ENCODE measurements around the gene PRX. TPM values are rescaled to one million over a fixed set of nuclear protein-coding genes. Genes with fewer than 3 reads are reported as not detected.

The PRX gene
- total RNA-seq, 6 experiments from 2014 or later, result 0.37 to 0.99 (median 0.60) TPM

DNA sequence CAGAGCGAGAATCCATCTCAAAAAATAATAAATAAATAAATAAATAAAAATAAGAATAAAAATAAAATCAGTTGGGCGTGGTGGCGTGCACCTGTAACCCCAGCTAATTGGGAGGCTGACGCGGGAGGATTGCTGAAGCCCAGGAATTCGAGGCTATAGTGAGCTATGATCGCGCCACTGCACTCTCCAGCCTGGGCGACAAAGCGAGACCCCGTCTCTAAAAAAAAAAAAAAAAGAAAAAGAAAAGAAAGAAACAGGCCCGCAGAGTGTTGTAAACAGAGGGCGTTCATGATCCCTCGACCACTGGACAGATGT, 7.2 kb upstream of the PRX start:
- no peaks in the 10 kb centered on the region for H3K9me3 ChIP-seq
- TF ChIP-seq, protein P1, sequence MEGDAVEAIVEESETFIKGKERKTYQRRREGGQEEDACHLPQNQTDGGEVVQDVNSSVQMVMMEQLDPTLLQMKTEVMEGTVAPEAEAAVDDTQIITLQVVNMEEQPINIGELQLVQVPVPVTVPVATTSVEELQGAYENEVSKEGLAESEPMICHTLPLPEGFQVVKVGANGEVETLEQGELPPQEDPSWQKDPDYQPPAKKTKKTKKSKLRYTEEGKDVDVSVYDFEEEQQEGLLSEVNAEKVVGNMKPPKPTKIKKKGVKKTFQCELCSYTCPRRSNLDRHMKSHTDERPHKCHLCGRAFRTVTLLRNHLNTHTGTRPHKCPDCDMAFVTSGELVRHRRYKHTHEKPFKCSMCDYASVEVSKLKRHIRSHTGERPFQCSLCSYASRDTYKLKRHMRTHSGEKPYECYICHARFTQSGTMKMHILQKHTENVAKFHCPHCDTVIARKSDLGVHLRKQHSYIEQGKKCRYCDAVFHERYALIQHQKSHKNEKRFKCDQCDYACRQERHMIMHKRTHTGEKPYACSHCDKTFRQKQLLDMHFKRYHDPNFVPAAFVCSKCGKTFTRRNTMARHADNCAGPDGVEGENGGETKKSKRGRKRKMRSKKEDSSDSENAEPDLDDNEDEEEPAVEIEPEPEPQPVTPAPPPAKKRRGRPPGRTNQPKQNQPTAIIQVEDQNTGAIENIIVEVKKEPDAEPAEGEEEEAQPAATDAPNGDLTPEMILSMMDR (IDR thresholded peaks at IDR 0.05), result no peak
- TF ChIP-seq POLR2A (IDR thresholded peaks at IDR 0.05), result no peak
- peak overlapping the region; percentile 92 to 94 (median 93) for H3K27ac ChIP-seq
- ATAC-seq (no peak), DNase-seq (no peak)
- H3K4me3 ChIP-seq, result peak overlapping the region; percentile 46 to 66 (median 61)
- H3K27me3 ChIP-seq, result no peaks in the 10 kb centered on the region
- WGBS (ENCODE audit: insufficient coverage, low coverage, low lambda C conversion rate, missing lambda C conversion rate), result 63% methylated on average over 9 of the region's 14 CpGs
- peaks cover 0 to 12% (median 4%) of the 10 kb centered on the region in 4 donors for H3K36me3 ChIP-seq
- intact Hi-C loops (cut with DNase I), result no loop called here
- peaks cover 0 to 17% (median 0%) of the 10 kb centered on the region in 4 donors for H3K4me1 ChIP-seq

DNA sequence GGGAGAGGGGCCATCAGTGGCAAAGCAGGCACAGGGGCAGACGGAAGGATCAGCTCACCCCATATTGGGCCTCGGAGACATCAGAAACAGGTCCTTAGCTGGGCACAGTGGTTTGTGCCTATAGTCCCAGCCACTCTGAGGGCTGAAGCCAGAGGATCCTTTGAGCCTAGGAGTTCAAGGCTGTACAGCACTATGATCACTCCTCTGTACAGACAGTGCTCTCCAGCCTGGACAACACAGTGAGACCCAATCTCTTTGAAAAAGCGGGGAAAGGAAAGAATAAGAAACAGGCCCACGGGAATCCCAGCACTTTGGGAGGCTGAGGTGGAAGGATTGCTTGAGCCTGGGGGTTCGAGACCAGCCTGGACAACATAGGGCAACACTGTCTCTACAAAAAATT, 6.6 kb upstream of the PRX start:
- H3K4me1 ChIP-seq, result peaks cover 0 to 17% (median 0%) of the 10 kb centered on the region in 4 donors
- H3K4me3 ChIP-seq, result no peak overlapping the region
- peaks cover 0 to 12% (median 4%) of the 10 kb centered on the region in 4 donors for H3K36me3 ChIP-seq
- no peak overlapping the region for H3K27ac ChIP-seq
- no peak for DNase-seq
- ATAC-seq, result no peak
- intact Hi-C loops (cut with DNase I), result no loop called here
- TF ChIP-seq, protein P1 (IDR thresholded peaks at IDR 0.05), result no peak
- no peak for TF ChIP-seq POLR2A (IDR thresholded peaks at IDR 0.05)
- no peaks in the 10 kb centered on the region for H3K27me3 ChIP-seq
- WGBS (ENCODE audit: insufficient coverage, low coverage, low lambda C conversion rate, missing lambda C conversion rate), result 86% methylated on average over 2 of the region's 5 CpGs
- no peaks in the 10 kb centered on the region for H3K9me3 ChIP-seq

DNA sequence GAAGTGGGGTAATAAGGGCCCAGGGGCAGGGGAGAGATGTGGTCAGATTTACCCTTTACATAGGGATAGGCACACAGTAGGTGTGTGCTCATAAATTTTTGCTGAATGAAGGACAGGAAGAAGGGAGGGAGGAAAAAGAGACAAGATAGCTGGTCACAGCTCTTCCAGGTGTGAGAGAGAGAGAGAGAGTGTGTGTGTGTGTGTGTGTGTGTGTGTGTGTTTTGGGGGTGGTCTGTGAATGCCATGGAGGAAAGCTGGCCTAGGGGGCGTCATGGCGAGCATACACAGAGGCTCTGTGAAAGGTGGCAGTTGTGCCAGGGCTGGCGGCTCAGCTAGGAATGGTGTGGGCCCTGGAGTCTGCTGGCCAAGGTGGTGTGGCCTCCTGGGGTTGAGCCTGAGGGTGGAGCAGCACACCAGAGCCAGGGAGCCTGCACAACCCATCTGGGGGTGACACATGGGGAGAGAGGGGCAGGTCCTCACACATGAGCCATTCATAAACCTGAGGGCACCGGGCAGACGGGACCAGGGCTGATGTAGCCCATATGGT, 6.0 kb upstream of the PRX start:
- intact Hi-C loops (cut with DNase I), result no loop called here
- H3K27ac ChIP-seq, result no peak overlapping the region
- TF ChIP-seq, protein P1 (IDR thresholded peaks at IDR 0.05), result no peak
- no peak for TF ChIP-seq POLR2A (IDR thresholded peaks at IDR 0.05)
- ATAC-seq (no peak), DNase-seq (no peak)
- peaks cover 0 to 11% (median 0%) of the 10 kb centered on the region in 4 donors for H3K4me1 ChIP-seq
- H3K36me3 ChIP-seq, result peaks cover 0 to 12% (median 4%) of the 10 kb centered on the region in 4 donors
- H3K9me3 ChIP-seq, result no peaks in the 10 kb centered on the region
- H3K4me3 ChIP-seq, result no peak overlapping the region
- WGBS (ENCODE audit: insufficient coverage, low coverage, low lambda C conversion rate, missing lambda C conversion rate), result 60% methylated on average over 1 of the region's 5 CpGs
- no peaks in the 10 kb centered on the region for H3K27me3 ChIP-seq

DNA sequence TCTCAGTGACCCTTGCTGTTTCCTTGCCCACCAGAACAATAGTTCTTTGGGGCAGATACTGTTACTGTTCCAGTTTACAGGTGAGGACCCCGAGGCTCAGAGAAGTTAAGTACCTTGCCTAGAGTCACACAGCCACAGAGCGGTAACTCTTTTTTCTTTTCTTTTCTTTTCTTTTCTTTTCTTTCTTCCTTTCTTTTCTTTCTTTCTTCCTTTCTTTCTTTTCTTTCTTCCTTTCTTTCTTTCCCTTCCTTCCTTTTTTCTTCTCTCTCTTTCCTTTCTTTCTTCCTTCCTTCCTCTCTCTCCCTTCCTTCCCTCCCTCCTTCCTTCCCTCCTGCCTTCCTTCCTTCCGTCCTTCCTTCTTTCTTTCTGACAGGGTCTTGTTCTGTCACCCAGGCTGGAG, 4.9 kb upstream of the PRX start:
- WGBS (ENCODE audit: insufficient coverage, low coverage, low lambda C conversion rate, missing lambda C conversion rate), result 68% methylated on average over 3 of the region's 3 CpGs
- Histone ChIP-seq H3K27ac (peak overlapping the region in 1 of 3 donors; percentile 57), H3K9me3 (no peaks in the 10 kb centered on the region), H3K4me3 (no peak overlapping the region), H3K4me1 (peaks cover 0 to 9% (median 0%) of the 10 kb centered on the region in 4 donors), H3K36me3 (peaks cover 0 to 9% (median 4%) of the 10 kb centered on the region in 4 donors), H3K27me3 (no peaks in the 10 kb centered on the region)
- no peak for TF ChIP-seq POLR2A (IDR thresholded peaks at IDR 0.05)
- DNase-seq (no peak), ATAC-seq (no peak)
- intact Hi-C loops (cut with DNase I), result no loop called here

DNA sequence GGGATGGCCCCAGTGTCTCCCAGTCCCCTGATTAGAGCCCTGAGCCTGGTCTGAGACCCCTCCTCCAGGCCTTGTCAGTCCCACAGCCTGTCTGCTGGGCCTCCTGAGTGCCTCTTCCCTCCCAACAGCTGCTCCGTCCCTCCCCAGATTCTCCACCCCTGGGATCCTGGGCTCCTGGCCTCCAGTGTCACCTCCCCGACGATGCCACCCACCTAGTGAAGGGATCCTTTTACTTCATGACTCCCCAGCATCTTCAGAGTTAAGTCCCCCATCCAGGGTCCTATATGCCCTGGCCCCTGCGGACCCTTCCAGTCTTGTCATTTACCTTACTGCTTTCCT, 4.4 kb upstream of the PRX start:
- no peaks in the 10 kb centered on the region for H3K27me3 ChIP-seq
- ATAC-seq (no peak), DNase-seq (no peak)
- intact Hi-C loops (cut with DNase I), result no loop called here
- peak overlapping the region; percentile 24 to 75 (median 57) for H3K27ac ChIP-seq
- H3K9me3 ChIP-seq, result no peaks in the 10 kb centered on the region
- peaks cover 0 to 5% (median 2%) of the 10 kb centered on the region in 4 donors for H3K36me3 ChIP-seq
- TF ChIP-seq, protein P1 (IDR thresholded peaks at IDR 0.05), result no peak
- TF ChIP-seq POLR2A (IDR thresholded peaks at IDR 0.05), result no peak
- peaks cover 0 to 9% (median 0%) of the 10 kb centered on the region in 4 donors for H3K4me1 ChIP-seq
- WGBS (ENCODE audit: insufficient coverage, low coverage, low lambda C conversion rate, missing lambda C conversion rate), result 77% methylated on average over 4 of the region's 4 CpGs
- H3K4me3 ChIP-seq, result no peak overlapping the region
